MCF 10A (cell line): ENCODE data around the gene ADGRG2. TPM values are rescaled to one million over a fixed set of nuclear protein-coding genes. Genes with fewer than 3 reads are reported as not detected.

Source experiments
- BruUV-seq: library from RNA; stranded (reverse); fragments of 400-500 nt; replicated peaks from 2 replicates; lab custom pipeline; 2021; lab: Mats Ljungman, UMichigan
- CTCF ChIA-PET: fragments of 300-600 bp; sonication (Branson Sonifier 250); formaldehyde crosslinking; extraction: SDS; loops from one replicate; lab custom pipeline; 2021; ENCODE audit warnings: antibody characterized with exemption, inconsistent platforms; lab: Yijun Ruan, JAX
- POLR2A ChIA-PET: fragments of 300-600, 350-650 bp; sonication (Branson Sonifier 250); formaldehyde crosslinking; extraction: SDS; loops from one replicate; lab custom pipeline; 2020; ENCODE audit warnings: antibody characterized with exemption, inconsistent platforms; lab: Yijun Ruan, JAX
- DNase-seq: peaks from one replicate; pipeline ENCODE4 v3.0.0-alpha.2; 2018; ENCODE audit not compliant: unreplicated experiment
- H3K27ac Mint-ChIP-seq: one replicate; pipeline ENCODE4 v1.8.0; 2022; ENCODE audit warnings: mild to moderate bottlenecking, low read depth, mixed read lengths; ENCODE audit not compliant: unreplicated experiment
- H3K27me3 Mint-ChIP-seq: one replicate; pipeline ENCODE4 v1.8.0; 2022; ENCODE audit warnings: mixed read lengths; ENCODE audit not compliant: insufficient read depth, unreplicated experiment
- H3K36me3 Mint-ChIP-seq: one replicate; pipeline ENCODE4 v1.8.0; 2022; ENCODE audit warnings: mild to moderate bottlenecking, moderate library complexity, mixed read lengths; ENCODE audit not compliant: insufficient read depth, unreplicated experiment
- H3K4me1 Mint-ChIP-seq: one replicate; pipeline ENCODE4 v1.8.0; 2022; ENCODE audit warnings: mixed read lengths; ENCODE audit not compliant: insufficient read depth, unreplicated experiment
- H3K4me3 Mint-ChIP-seq: one replicate; pipeline ENCODE4 v1.8.0; 2022; ENCODE audit warnings: mild to moderate bottlenecking, moderate library complexity, mixed read lengths; ENCODE audit not compliant: unreplicated experiment
- H3K9me3 Mint-ChIP-seq: one replicate; pipeline ENCODE4 v1.8.0; 2022; ENCODE audit warnings: mixed read lengths; ENCODE audit not compliant: unreplicated experiment
- CTCF ChIP-seq: fragments of 200-600 bp; IDR thresholded peaks from one replicate; pipeline ENCODE4 v1.8.0; 2022; ENCODE audit warnings: antibody characterized with exemption, mild to moderate bottlenecking; ENCODE audit not compliant: unreplicated experiment
- intact Hi-C: fragments of 100-400 bp; cut with micrococcal nuclease; formaldehyde crosslinking; loops from 2 replicates; pipeline ENCODE4 v1.14.1; 2022
- total RNA-seq: library from RNA; stranded (reverse); gene quantifications from 2 replicates; pipeline ENCODE4 v1.2.3, GENCODE V29; 2022

Gene ADGRG2
- total RNA-seq, 1 experiment from 2014 or later: 6.4 TPM

- H3K9me3 Mint-ChIP-seq: no peaks in the 10 kb centered on the region
- POLR2A ChIA-PET: no interaction called here
- BruUV-seq: no TSS peak
- CTCF ChIA-PET: no interaction called here
- no peak for TF ChIP-seq CTCF
- no peak for DNase-seq
- H3K27ac Mint-ChIP-seq: no peak overlapping the region
- H3K4me1 Mint-ChIP-seq: no peaks in the 10 kb centered on the region
- no peak overlapping the region for H3K4me3 Mint-ChIP-seq
- H3K36me3 Mint-ChIP-seq: peaks cover 8% of the 10 kb centered on the region
- no peaks in the 10 kb centered on the region for H3K27me3 Mint-ChIP-seq
- intact Hi-C loops: no loop called here
These were observed 166.6 kb downstream of the ADGRG2 start for GRCh38 chrX:18955676-18956075.

- no TSS peak for BruUV-seq
- ChIA-PET POLR2A (no interaction called here), CTCF (no interaction called here)
- no peak for DNase-seq
- H3K9me3 Mint-ChIP-seq: no peaks in the 10 kb centered on the region
- no peak for TF ChIP-seq CTCF
- H3K27ac Mint-ChIP-seq: no peak overlapping the region
- H3K4me3 Mint-ChIP-seq: no peak overlapping the region
- no peaks in the 10 kb centered on the region for H3K27me3 Mint-ChIP-seq
- H3K36me3 Mint-ChIP-seq: peaks cover 23% of the 10 kb centered on the region
- intact Hi-C loops: no loop called here
- peaks cover 5% of the 10 kb centered on the region for H3K4me1 Mint-ChIP-seq
These were observed 171.2 kb downstream of the ADGRG2 start for GRCh38 chrX:18951032-18951431.

- H3K4me3 Mint-ChIP-seq: no peak overlapping the region
- CTCF ChIA-PET: interaction anchor here (1.4 kb wide), 1 partner anchor 9 kb away, joined by 3 read pairs; no protein-coding TSS in a partner anchor
- POLR2A ChIA-PET: no interaction called here
- intact Hi-C loops: no loop called here
- BruUV-seq: no TSS peak
- no peak for TF ChIP-seq CTCF
- DNase-seq: no peak
- H3K36me3 Mint-ChIP-seq: peaks cover 26% of the 10 kb centered on the region
- H3K4me1 Mint-ChIP-seq: peaks cover 5% of the 10 kb centered on the region
- H3K27me3 Mint-ChIP-seq: no peaks in the 10 kb centered on the region
- H3K9me3 Mint-ChIP-seq: no peaks in the 10 kb centered on the region
- no peak overlapping the region for H3K27ac Mint-ChIP-seq
These were observed 172.3 kb downstream of the ADGRG2 start for GRCh38 chrX:18949944-18950301.

- CTCF ChIA-PET: interaction anchor here (1.4 kb wide), 1 partner anchor 9 kb away, joined by 3 read pairs; no protein-coding TSS in a partner anchor
- BruUV-seq: no TSS peak
- no peak overlapping the region for H3K4me3 Mint-ChIP-seq
These were observed 172.9 kb downstream of the ADGRG2 start for GRCh38 chrX:18949291-18949943.

More at GRCh38 chrX:18949291-18949943, 172.9 kb downstream of the ADGRG2 start:
- POLR2A ChIA-PET: no interaction called here
- H3K27ac Mint-ChIP-seq: no peak overlapping the region
- no peaks in the 10 kb centered on the region for H3K9me3 Mint-ChIP-seq
- peaks cover 5% of the 10 kb centered on the region for H3K4me1 Mint-ChIP-seq
- no peaks in the 10 kb centered on the region for H3K27me3 Mint-ChIP-seq
- no peak for TF ChIP-seq CTCF
- DNase-seq: no peak
- peaks cover 29% of the 10 kb centered on the region for H3K36me3 Mint-ChIP-seq
- intact Hi-C loops: no loop called here
